Measurements from ENCODE around the gene RTN4R.
A peak's percentile ranks its signal among the peaks of the same experiment; 100 is the strongest.
"Not testable (repeated sequence)": the region's sequence is repeated elsewhere in the genome, so short reads cannot be mapped to it uniquely, and the experiment has no call there.

RTN4R gene

DNA sequence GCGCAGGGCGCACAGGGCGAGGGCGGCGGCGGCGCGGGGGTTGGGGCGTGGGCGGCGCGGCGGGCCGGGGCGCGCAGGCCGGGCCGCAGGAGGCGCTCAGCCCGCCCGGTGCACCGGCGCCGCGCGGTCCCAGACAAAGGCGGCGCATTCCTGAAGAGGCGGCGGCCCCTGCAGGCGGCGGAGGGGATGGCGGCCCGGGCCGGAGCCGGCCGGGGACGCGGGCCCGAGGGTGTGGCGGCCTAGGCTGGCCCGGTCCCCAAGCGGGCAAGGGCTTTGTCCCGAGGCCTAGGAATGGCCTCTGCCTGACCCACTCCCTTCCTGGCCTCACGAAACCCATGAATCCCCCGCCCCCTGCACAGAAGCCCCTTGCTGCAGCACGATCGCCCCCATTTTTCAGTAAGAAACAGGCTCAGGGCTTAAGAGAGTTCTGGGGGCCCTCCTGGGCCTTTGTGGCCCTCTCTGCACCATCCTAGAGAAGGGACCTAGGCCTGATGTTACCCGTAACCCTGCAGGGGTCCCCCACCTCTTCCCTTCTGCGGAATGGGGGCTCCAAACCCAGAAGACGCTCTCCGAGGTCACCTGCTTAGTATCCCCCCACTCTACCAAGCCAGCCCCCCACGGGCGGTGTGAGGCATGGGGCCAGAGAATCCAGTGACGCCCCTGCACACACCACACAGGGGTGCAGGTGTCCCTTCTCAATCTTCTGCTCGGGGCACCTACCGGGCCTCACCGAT is at the start of gene RTN4R:
RTN4R (minus strand) TSS at position 40 of the 734 bp plus-strand sequence. CDS start 226 bp downstream, outside the sequence.
- Histone ChIP-seq H3K36me3 (ENCODE audit: control insufficient read depth, insufficient read depth, low read length) (no peaks in the 10 kb centered on the region), H3K4me1 (ENCODE audit: control insufficient read depth, insufficient read depth, low read length) (no peaks in the 10 kb centered on the region; the same call in 1 of the 2 replicates), H3K9ac (ENCODE audit: low read depth, low read length) (peak within 1 kb of the TSS; percentile 70), H3K9me3 (ENCODE audit: control insufficient read depth, insufficient read depth, low read length) (no peaks in the 10 kb centered on the region), H3K27me3 (ENCODE audit: control insufficient read depth, insufficient read depth, low read length) (peaks cover 3% of the 10 kb centered on the region; the same call in 1 of the 2 replicates), H3K4me3 (ENCODE audit: low read depth, low read length) (peak within 1 kb of the TSS; percentile 75), H3K27ac (ENCODE audit: low read depth, low read length) (peak within 1 kb of the TSS; percentile 51)

DNA sequence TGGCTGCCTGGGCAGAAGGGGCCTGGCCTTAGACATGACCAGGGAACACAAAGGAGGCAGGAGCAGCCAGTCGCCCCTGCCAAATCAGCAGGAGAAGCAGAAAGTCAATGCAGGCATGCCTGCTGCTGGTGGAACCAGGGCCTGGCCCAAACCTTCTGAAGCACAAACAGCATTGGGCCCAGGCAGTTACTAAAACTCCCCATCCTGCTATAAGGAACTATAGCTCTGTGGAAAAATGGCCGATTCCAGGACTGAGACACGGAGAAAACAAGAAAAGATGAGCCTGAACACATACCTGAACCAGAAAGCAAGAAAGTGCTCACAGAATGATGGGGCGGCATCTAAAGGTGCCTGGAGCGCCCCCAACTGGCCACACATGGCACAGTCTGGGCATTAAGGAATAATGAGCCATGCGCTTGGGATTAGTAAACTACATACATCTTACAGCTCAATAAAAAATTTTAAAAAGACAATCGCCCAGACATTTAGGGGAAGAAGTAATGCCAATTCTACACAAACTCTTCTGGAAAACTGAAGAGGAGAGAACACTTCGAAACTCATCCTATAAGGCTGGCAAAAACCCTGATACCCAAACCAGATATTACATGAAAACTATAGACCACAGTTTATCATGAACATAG is 49.4 kb upstream of the RTN4R start:
- not testable (repeated sequence) for H3K27me3 ChIP-seq (ENCODE audit: control insufficient read depth, insufficient read depth, low read length); H3K9me3 ChIP-seq (ENCODE audit: control insufficient read depth, insufficient read depth, low read length); H3K27ac ChIP-seq (ENCODE audit: low read depth, low read length); H3K4me3 ChIP-seq (ENCODE audit: low read depth, low read length); H3K36me3 ChIP-seq (ENCODE audit: control insufficient read depth, insufficient read depth, low read length); H3K9ac ChIP-seq (ENCODE audit: low read depth, low read length)
- peaks cover 16% of the 10 kb centered on the region for H3K4me1 ChIP-seq (ENCODE audit: control insufficient read depth, insufficient read depth, low read length)

GRCh38 chr22:20316844-20317401 is 48.8 kb upstream of the RTN4R start:
- Histone ChIP-seq H3K4me1 (ENCODE audit: control insufficient read depth, insufficient read depth, low read length) (peaks cover 16% of the 10 kb centered on the region), H3K36me3 (ENCODE audit: control insufficient read depth, insufficient read depth, low read length) (no peaks in the 10 kb centered on the region), H3K4me3 (ENCODE audit: low read depth, low read length) (no peak overlapping the region), H3K27ac (ENCODE audit: low read depth, low read length) (no peak overlapping the region), H3K9me3 (ENCODE audit: control insufficient read depth, insufficient read depth, low read length) (no peaks in the 10 kb centered on the region), H3K27me3 (ENCODE audit: control insufficient read depth, insufficient read depth, low read length) (no peaks in the 10 kb centered on the region), H3K9ac (ENCODE audit: low read depth, low read length) (no peak overlapping the region)

DNA sequence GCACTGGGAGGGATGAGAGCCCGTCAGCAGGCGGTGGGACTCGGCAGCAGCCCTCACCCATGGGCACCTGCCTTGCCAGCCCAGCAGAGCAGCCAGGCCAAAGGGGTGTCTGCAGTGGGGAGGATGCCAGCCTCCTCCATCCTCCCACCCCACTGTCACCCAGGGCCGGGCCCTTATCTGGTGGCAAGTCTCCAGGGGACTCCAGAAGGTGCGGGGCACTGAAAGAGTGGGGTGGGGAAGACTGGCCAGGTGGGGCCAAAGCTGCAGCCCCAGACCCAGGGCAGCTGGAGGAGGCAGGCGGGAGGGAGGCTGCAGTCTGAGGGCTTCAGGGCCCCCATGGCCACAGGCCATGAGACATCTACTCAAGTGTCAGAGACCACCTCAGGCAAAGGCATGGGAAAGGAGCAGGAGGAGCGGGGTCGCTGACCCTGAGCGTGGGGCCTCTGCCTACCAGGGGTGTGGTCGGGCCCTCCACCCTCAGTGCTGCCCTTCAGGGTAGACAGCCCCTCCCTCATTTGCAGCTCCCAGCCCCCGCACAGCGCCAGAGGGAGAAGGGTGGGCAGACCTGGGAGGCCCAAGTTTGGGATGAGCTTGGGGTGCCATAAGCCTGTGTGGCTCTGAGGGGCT is 48.2 kb upstream of the RTN4R start:
- no peak overlapping the region for H3K4me3 ChIP-seq (ENCODE audit: low read depth, low read length)
- H3K4me1 ChIP-seq (ENCODE audit: control insufficient read depth, insufficient read depth, low read length): peaks cover 16% of the 10 kb centered on the region
- H3K27ac ChIP-seq (ENCODE audit: low read depth, low read length): no peak overlapping the region
- no peak overlapping the region for H3K9ac ChIP-seq (ENCODE audit: low read depth, low read length)
- H3K9me3 ChIP-seq (ENCODE audit: control insufficient read depth, insufficient read depth, low read length): no peaks in the 10 kb centered on the region
- no peaks in the 10 kb centered on the region for H3K36me3 ChIP-seq (ENCODE audit: control insufficient read depth, insufficient read depth, low read length)
- no peaks in the 10 kb centered on the region for H3K27me3 ChIP-seq (ENCODE audit: control insufficient read depth, insufficient read depth, low read length)

DNA sequence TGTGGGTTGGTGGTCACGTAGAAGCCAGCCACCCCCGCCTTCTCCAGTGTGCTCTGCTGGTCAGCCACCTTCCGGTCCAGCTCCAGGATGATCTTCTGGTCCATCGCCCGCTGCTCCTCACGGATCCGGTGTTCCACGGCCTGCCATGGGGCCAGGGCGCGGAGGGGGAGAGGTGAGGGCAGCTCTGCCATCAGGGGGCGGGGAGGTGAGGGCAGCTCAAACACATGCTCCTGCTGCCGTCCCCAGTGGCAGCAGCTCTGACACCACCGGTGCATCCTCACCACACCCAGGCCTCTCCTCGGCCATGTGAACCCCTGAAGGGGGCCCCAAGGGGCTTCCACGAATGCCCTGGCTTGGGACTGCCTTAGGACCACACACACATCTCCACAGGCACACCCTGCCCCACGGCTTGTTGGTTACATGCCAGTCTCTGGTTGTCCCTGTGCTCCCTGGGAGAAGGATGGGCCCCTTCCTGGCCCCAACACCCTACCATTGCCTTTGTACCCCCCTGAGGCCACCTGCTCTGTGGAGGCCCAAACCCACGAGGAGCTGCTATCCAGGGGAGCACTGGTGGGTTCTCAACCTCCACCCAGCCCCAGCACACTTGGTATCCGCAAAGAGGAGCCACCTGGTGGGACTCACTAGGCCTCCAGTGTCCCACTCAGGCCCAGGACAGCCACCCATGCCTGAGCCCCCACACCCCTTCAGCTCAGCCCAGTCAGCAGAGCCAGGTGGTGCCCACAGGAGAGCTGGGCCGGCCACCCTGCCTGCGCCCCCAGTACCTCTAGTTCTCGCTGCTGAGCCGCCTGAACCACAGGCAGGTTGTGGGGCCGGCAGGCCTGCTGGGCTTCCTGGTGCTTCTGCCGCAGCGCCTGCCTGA is 47.5 kb upstream of the RTN4R start:
- Histone ChIP-seq H3K36me3 (ENCODE audit: control insufficient read depth, insufficient read depth, low read length) (no peaks in the 10 kb centered on the region), H3K4me1 (ENCODE audit: control insufficient read depth, insufficient read depth, low read length) (peaks cover 13% of the 10 kb centered on the region), H3K4me3 (ENCODE audit: low read depth, low read length) (no peak overlapping the region), H3K9me3 (ENCODE audit: control insufficient read depth, insufficient read depth, low read length) (no peaks in the 10 kb centered on the region), H3K9ac (ENCODE audit: low read depth, low read length) (no peak overlapping the region), H3K27me3 (ENCODE audit: control insufficient read depth, insufficient read depth, low read length) (no peaks in the 10 kb centered on the region), H3K27ac (ENCODE audit: low read depth, low read length) (no peak overlapping the region)

DNA sequence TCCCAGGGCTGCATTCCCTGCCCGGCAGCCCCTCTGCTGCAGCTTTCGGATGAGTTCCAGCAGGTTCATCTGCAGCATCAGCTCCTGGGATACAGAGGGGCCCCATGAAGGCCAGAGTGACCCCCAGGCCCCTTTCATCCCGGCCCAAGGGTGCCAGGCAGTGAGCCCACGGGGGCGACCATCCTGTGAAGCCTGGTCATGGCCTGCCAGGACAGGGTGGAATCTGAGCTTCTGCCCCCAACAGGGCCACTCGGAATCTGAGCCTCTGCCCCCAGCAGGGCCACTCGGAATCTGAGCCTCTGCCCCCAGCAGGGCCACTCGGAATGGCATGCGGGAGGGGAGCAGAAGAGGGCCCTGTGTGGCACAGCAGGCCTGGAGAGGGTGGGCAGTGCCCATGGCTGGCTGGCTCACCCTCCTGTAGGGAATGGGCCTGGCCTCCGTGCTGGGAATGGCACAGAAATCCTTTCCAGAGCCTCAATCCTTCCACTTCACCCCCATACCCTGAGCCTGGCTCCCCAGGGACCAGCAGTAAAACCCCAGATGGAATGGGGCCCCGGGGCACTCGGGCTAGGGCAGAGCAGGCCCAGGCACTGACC is 46.7 kb upstream of the RTN4R start:
- H3K4me1 ChIP-seq (ENCODE audit: control insufficient read depth, insufficient read depth, low read length): peaks cover 13% of the 10 kb centered on the region
- H3K9me3 ChIP-seq (ENCODE audit: control insufficient read depth, insufficient read depth, low read length); H3K27me3 ChIP-seq (ENCODE audit: control insufficient read depth, insufficient read depth, low read length); H3K27ac ChIP-seq (ENCODE audit: low read depth, low read length); H3K9ac ChIP-seq (ENCODE audit: low read depth, low read length); H3K36me3 ChIP-seq (ENCODE audit: control insufficient read depth, insufficient read depth, low read length); H3K4me3 ChIP-seq (ENCODE audit: low read depth, low read length): not testable (repeated sequence)

GRCh38 chr22:20314206-20314605 is 46.1 kb upstream of the RTN4R start:
- not testable (repeated sequence) for H3K27ac ChIP-seq (ENCODE audit: low read depth, low read length); H3K9me3 ChIP-seq (ENCODE audit: control insufficient read depth, insufficient read depth, low read length); H3K4me3 ChIP-seq (ENCODE audit: low read depth, low read length); H3K27me3 ChIP-seq (ENCODE audit: control insufficient read depth, insufficient read depth, low read length); H3K36me3 ChIP-seq (ENCODE audit: control insufficient read depth, insufficient read depth, low read length); H3K9ac ChIP-seq (ENCODE audit: low read depth, low read length)
- peaks cover 13% of the 10 kb centered on the region for H3K4me1 ChIP-seq (ENCODE audit: control insufficient read depth, insufficient read depth, low read length)

DNA sequence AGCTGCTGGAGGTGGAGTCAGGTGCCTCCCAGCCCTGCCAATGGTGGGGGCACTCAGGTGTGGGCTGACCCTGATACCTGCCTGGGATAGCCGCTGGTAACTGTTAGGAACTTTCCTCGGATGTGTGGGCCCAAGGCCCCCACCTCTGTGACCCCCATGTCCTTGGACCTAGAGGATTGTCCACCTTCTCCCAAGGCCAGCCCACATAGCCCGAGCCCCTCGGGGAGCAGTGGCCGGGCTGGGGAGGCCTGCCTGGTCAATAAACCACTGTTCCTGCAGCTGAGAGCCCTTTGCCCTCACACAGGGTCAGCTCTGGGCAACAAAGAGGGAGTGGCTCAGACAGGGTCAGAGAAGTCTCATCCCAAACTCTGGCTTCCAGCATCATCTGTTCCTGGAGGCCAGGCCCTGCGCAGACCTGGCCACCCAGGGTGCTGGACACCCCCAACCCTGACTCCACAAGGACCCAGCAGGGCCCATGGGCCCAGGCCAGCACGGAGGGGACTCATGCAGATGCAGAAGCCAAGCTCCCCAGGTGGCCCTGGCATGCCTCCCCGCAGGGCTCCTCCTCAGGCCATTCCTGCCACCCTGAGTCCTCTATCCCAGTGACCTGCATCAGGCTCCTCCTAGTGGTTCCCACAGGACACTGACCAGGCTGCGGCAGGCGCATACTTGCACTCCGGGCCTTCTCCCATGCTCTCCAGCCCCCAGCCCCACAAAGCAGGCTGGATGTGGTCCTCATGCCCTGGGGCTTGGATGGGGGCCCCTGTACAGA is 45.4 kb upstream of the RTN4R start:
- not testable (repeated sequence) for H3K27ac ChIP-seq (ENCODE audit: low read depth, low read length); H3K27me3 ChIP-seq (ENCODE audit: control insufficient read depth, insufficient read depth, low read length); H3K36me3 ChIP-seq (ENCODE audit: control insufficient read depth, insufficient read depth, low read length)

GRCh38 chr22:20312396-20313191 is 44.5 kb upstream of the RTN4R start:
- no peaks in the 10 kb centered on the region for H3K27me3 ChIP-seq (ENCODE audit: control insufficient read depth, insufficient read depth, low read length)
- H3K27ac ChIP-seq (ENCODE audit: low read depth, low read length): no peak overlapping the region
- no peak overlapping the region for H3K4me3 ChIP-seq (ENCODE audit: low read depth, low read length)
- H3K9ac ChIP-seq (ENCODE audit: low read depth, low read length): no peak overlapping the region
- H3K9me3 ChIP-seq (ENCODE audit: control insufficient read depth, insufficient read depth, low read length): no peaks in the 10 kb centered on the region
- peaks cover 8% of the 10 kb centered on the region for H3K4me1 ChIP-seq (ENCODE audit: control insufficient read depth, insufficient read depth, low read length)
- no peaks in the 10 kb centered on the region for H3K36me3 ChIP-seq (ENCODE audit: control insufficient read depth, insufficient read depth, low read length)

More for the DNA sequence above, 45.4 kb upstream of the RTN4R start:
- H3K9ac ChIP-seq (ENCODE audit: low read depth, low read length); H3K4me1 ChIP-seq (ENCODE audit: control insufficient read depth, insufficient read depth, low read length); H3K9me3 ChIP-seq (ENCODE audit: control insufficient read depth, insufficient read depth, low read length); H3K4me3 ChIP-seq (ENCODE audit: low read depth, low read length): not testable (repeated sequence)
